ENCODE data around the gene SAMD14. TPM values are rescaled to one million over a fixed set of nuclear protein-coding genes. Genes with fewer than 3 reads are reported as not detected.

SAMD14 gene
- total and polyA plus RNA-seq, 2 experiments from 2014 or later = 0.70 to 4.7 TPM

DNA sequence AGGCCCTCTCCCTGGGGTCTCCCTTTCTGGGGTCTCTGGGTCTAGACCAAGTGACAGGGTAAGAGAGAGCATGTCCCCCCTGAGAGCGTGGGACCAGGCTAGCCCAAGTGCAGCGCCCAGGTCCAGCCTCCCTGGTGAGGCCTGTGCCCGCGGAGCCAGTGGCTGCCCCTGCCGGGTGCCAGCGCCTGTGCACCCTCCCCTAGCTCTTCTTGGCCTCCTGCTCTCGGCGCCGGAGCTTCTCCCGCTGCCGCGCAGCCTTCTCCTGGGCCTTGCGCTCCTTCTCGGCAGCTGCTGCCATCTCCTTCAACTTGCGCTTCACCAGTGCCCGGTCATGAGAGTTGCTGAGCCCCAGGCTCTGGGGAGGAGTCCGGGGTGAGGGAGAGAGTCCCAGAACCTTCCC, 17.3 kb downstream of the SAMD14 start:
- no peaks in the 10 kb centered on the region for H3K9me2 ChIP-seq (ENCODE audit: insufficient read depth)
- H3K27me3 ChIP-seq (ENCODE audit: insufficient read depth) = peaks cover 13% of the 10 kb centered on the region
- no peaks in the 10 kb centered on the region for H3K36me3 ChIP-seq (ENCODE audit: insufficient read depth)
- no peak overlapping the region for H3K27ac ChIP-seq (ENCODE audit: low read depth)
- Mint-ChIP-seq H3K27me3 (ENCODE audit: insufficient read depth, low read depth, poor library complexity) (peaks cover 19% of the 10 kb centered on the region), H3K9me3 (no peaks in the 10 kb centered on the region), H3K27ac (no peak overlapping the region), H3K4me3 (no peak overlapping the region), H3K4me1 (peaks cover 18% of the 10 kb centered on the region), H3K36me3 (ENCODE audit: low read depth) (peaks cover 4% of the 10 kb centered on the region; the same call in 2 of the 3 replicates)
- no peak overlapping the region for H2AFZ ChIP-seq
- no peak for TF ChIP-seq JUNB (IDR thresholded peaks at IDR 0.05; ENCODE audit: unreplicated experiment)
- no peak for TF ChIP-seq ZNF114 (CRISPR knock-in tag; IDR thresholded peaks at IDR 0.05)
- TF ChIP-seq EZH2phosphoT487 (IDR thresholded peaks at IDR 0.05; ENCODE audit: unreplicated experiment) = no peak
- TF ChIP-seq ZNF331 (CRISPR knock-in tag; IDR thresholded peaks at IDR 0.05; ENCODE audit: low read depth) = no peak
- no peak for TF ChIP-seq CREB1 (CRISPR knock-in tag; IDR thresholded peaks at IDR 0.05; ENCODE audit: low read depth)
- no peak for TF ChIP-seq STAT1 (IDR thresholded peaks at IDR 0.05; ENCODE audit: unreplicated experiment)
- TF ChIP-seq REST (IDR thresholded peaks at IDR 0.05; ENCODE audit: unreplicated experiment) = no peak
- TF ChIP-seq, protein P1, sequence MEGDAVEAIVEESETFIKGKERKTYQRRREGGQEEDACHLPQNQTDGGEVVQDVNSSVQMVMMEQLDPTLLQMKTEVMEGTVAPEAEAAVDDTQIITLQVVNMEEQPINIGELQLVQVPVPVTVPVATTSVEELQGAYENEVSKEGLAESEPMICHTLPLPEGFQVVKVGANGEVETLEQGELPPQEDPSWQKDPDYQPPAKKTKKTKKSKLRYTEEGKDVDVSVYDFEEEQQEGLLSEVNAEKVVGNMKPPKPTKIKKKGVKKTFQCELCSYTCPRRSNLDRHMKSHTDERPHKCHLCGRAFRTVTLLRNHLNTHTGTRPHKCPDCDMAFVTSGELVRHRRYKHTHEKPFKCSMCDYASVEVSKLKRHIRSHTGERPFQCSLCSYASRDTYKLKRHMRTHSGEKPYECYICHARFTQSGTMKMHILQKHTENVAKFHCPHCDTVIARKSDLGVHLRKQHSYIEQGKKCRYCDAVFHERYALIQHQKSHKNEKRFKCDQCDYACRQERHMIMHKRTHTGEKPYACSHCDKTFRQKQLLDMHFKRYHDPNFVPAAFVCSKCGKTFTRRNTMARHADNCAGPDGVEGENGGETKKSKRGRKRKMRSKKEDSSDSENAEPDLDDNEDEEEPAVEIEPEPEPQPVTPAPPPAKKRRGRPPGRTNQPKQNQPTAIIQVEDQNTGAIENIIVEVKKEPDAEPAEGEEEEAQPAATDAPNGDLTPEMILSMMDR (conservative IDR thresholded peaks at IDR 0.05; ENCODE audit: low read depth in 2 of 2) = no peak
- TF ChIP-seq POLR2AphosphoS5 (IDR thresholded peaks at IDR 0.05; ENCODE audit: low read depth) = no peak
- TF ChIP-seq, protein P2, sequence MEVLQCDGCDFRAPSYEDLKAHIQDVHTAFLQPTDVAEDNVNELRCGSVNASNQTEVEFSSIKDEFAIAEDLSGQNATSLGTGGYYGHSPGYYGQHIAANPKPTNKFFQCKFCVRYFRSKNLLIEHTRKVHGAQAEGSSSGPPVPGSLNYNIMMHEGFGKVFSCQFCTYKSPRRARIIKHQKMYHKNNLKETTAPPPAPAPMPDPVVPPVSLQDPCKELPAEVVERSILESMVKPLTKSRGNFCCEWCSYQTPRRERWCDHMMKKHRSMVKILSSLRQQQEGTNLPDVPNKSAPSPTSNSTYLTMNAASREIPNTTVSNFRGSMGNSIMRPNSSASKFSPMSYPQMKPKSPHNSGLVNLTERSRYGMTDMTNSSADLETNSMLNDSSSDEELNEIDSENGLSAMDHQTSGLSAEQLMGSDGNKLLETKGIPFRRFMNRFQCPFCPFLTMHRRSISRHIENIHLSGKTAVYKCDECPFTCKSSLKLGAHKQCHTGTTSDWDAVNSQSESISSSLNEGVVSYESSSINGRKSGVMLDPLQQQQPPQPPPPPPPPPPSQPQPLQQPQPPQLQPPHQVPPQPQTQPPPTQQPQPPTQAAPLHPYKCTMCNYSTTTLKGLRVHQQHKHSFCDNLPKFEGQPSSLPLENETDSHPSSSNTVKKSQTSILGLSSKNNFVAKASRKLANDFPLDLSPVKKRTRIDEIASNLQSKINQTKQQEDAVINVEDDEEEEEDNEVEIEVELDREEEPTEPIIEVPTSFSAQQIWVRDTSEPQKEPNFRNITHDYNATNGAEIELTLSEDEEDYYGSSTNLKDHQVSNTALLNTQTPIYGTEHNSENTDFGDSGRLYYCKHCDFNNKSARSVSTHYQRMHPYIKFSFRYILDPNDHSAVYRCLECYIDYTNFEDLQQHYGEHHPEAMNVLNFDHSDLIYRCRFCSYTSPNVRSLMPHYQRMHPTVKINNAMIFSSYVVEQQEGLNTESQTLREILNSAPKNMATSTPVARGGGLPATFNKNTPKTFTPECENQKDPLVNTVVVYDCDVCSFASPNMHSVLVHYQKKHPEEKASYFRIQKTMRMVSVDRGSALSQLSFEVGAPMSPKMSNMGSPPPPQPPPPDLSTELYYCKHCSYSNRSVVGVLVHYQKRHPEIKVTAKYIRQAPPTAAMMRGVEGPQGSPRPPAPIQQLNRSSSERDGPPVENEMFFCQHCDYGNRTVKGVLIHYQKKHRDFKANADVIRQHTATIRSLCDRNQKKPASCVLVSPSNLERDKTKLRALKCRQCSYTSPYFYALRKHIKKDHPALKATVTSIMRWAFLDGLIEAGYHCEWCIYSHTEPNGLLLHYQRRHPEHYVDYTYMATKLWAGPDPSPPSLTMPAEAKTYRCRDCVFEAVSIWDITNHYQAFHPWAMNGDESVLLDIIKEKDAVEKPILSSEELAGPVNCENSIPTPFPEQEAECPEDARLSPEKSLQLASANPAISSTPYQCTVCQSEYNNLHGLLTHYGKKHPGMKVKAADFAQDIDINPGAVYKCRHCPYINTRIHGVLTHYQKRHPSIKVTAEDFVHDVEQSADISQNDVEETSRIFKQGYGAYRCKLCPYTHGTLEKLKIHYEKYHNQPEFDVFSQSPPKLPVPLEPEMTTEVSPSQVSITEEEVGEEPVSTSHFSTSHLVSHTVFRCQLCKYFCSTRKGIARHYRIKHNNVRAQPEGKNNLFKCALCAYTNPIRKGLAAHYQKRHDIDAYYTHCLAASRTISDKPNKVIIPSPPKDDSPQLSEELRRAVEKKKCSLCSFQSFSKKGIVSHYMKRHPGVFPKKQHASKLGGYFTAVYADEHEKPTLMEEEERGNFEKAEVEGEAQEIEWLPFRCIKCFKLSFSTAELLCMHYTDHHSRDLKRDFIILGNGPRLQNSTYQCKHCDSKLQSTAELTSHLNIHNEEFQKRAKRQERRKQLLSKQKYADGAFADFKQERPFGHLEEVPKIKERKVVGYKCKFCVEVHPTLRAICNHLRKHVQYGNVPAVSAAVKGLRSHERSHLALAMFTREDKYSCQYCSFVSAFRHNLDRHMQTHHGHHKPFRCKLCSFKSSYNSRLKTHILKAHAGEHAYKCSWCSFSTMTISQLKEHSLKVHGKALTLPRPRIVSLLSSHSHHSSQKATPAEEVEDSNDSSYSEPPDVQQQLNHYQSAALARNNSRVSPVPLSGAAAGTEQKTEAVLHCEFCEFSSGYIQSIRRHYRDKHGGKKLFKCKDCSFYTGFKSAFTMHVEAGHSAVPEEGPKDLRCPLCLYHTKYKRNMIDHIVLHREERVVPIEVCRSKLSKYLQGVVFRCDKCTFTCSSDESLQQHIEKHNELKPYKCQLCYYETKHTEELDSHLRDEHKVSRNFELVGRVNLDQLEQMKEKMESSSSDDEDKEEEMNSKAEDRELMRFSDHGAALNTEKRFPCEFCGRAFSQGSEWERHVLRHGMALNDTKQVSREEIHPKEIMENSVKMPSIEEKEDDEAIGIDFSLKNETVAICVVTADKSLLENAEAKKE (CRISPR knock-in tag; IDR thresholded peaks at IDR 0.05) = no peak
- TF ChIP-seq NANOG (IDR thresholded peaks at IDR 0.05; ENCODE audit: borderline replicate concordance) = no peak
- no peak for TF ChIP-seq EZH2 (IDR thresholded peaks at IDR 0.05; ENCODE audit: low read depth, unreplicated experiment)
- TF ChIP-seq, protein P3, sequence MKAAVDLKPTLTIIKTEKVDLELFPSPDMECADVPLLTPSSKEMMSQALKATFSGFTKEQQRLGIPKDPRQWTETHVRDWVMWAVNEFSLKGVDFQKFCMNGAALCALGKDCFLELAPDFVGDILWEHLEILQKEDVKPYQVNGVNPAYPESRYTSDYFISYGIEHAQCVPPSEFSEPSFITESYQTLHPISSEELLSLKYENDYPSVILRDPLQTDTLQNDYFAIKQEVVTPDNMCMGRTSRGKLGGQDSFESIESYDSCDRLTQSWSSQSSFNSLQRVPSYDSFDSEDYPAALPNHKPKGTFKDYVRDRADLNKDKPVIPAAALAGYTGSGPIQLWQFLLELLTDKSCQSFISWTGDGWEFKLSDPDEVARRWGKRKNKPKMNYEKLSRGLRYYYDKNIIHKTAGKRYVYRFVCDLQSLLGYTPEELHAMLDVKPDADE (IDR thresholded peaks at IDR 0.05) = no peak
- no peaks in the 10 kb centered on the region for H4K20me1 ChIP-seq (replicated peaks; ENCODE audit: insufficient read depth)
- DNase-seq (ENCODE audit: low spot score) (no peak), ATAC-seq (no peak)
- H3K4me2 ChIP-seq = no peak overlapping the region
- H3K4me1 ChIP-seq (ENCODE audit: insufficient read depth) = peaks cover 16% of the 10 kb centered on the region; the same call in 1 of the 2 replicates
- peaks cover 6% of the 10 kb centered on the region; the same call in 1 of the 2 replicates for H3F3A ChIP-seq (replicated peaks; ENCODE audit: low read depth)
- H3K79me2 ChIP-seq (replicated peaks; ENCODE audit: insufficient read depth) = no peaks in the 10 kb centered on the region
- H3K4me3 ChIP-seq = no peak overlapping the region

Measured in GM23338 (cell line).